ENCODE data around the gene CCDC57. TPM values are rescaled to one million over a fixed set of nuclear protein-coding genes. Genes with fewer than 3 reads are reported as not detected.

Gene CCDC57
- total RNA-seq, 1 experiment from 2014 or later, result 4.7 TPM

- DNase-seq (ENCODE audit: low spot score), result no peak
These were observed 150.3 kb downstream of the CCDC57 start for GRCh38 chr17:82062076-82062983.

GRCh38 chr17:82061047-82061925 is 151.4 kb downstream of the CCDC57 start:
- DNase-seq (ENCODE audit: low spot score), result no peak

- DNase-seq (ENCODE audit: low spot score), result no peak
These were observed 152.0 kb downstream of the CCDC57 start for GRCh38 chr17:82060614-82061013.

GRCh38 chr17:82060001-82060380 is 152.7 kb downstream of the CCDC57 start:
- DNase-seq (ENCODE audit: low spot score), result no peak

GRCh38 chr17:82059272-82060000 is 153.2 kb downstream of the CCDC57 start:
- DNase-seq (ENCODE audit: low spot score), result no peak

- no peak for DNase-seq (ENCODE audit: low spot score)
These were observed 153.8 kb downstream of the CCDC57 start for GRCh38 chr17:82058855-82059249.

GRCh38 chr17:82058230-82058854 is 154.3 kb downstream of the CCDC57 start:
- no peak for DNase-seq (ENCODE audit: low spot score)

- no peak for DNase-seq (ENCODE audit: low spot score)
These were observed 155.7 kb downstream of the CCDC57 start for GRCh38 chr17:82056729-82057621.

- DNase-seq (ENCODE audit: low spot score), result no peak
These were observed 156.5 kb downstream of the CCDC57 start for GRCh38 chr17:82055965-82056728.

GRCh38 chr17:82055023-82055964 is 157.3 kb downstream of the CCDC57 start:
- DNase-seq (ENCODE audit: low spot score), result no peak

GRCh38 chr17:82054351-82055022 is 158.2 kb downstream of the CCDC57 start:
- no peak for DNase-seq (ENCODE audit: low spot score)

- DNase-seq (ENCODE audit: low spot score), result no peak
These were observed 158.9 kb downstream of the CCDC57 start for GRCh38 chr17:82053556-82054263.

GRCh38 chr17:82053130-82053529 is 159.5 kb downstream of the CCDC57 start:
- DNase-seq (ENCODE audit: low spot score), result no peak

- DNase-seq (ENCODE audit: low spot score), result no peak
These were observed 160.0 kb downstream of the CCDC57 start for GRCh38 chr17:82052638-82053059.

GRCh38 chr17:82051776-82052637 is 160.6 kb downstream of the CCDC57 start, which contains the start of the genes GPS1 and RFNG:
Gene GPS1, plus strand, starts transcription at chr17:82051898. Its CDS starts 34 bp downstream, at chr17:82051932.
Gene RFNG, minus strand, starts transcription at chr17:82051811. Its CDS starts 45 bp downstream, at chr17:82051766.
- DNase-seq (ENCODE audit: low spot score), result no peak

Data from H4 (cell line).